Activated CD8-positive, alpha-beta memory T cell treated with anti-CD3 and anti-CD28 coated beads for 4 hours (primary cell): ENCODE data around the gene BEST4.
"Not testable (repeated sequence)": the region's sequence is repeated elsewhere in the genome, so short reads cannot be mapped to it uniquely, and the experiment has no call there.

ENCODE experiments used
- DNase-seq, 2 donors: peaks; one replicate each; pipeline ENCODE4 v3.0.0-alpha.2; 2020; ENCODE audit warnings: low read depth in 2 of 2

BEST4 gene

DNA sequence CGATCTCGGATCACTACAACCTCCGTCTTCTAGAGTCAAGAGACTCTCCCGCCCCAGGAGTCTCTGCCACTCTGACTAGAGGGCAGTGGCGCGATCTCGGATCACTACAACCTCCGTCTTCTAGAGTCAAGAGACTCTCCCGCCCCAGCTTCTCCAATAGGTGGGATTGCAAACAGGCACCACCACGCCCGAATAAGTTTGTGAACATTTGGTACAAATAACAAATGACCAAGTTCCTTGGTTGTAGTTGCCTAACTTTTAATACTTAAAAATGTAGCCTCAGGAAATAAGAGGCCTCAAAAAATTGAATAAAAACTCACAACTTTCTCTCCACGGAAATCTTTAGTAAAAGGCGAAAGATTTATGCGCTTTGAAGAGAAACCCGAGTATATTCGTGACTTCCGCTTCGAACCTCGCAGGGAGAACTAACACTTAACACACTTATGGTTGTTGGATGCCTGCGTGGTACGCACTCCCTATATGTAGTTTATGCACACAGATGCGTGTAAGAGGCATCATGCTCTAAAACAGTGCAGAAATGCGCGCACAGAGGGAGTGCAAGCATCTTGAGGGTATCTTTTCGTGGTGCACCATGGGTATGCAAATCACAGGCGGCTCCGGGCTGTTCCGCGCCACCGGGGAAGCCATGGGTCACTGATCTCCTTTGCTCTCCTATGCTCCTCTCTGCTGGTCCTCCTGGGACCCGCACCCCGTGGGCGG lies 31.8 kb upstream of the BEST4 start:
- peak in 1 of 2 donors; percentile 53 for DNase-seq

DNA sequence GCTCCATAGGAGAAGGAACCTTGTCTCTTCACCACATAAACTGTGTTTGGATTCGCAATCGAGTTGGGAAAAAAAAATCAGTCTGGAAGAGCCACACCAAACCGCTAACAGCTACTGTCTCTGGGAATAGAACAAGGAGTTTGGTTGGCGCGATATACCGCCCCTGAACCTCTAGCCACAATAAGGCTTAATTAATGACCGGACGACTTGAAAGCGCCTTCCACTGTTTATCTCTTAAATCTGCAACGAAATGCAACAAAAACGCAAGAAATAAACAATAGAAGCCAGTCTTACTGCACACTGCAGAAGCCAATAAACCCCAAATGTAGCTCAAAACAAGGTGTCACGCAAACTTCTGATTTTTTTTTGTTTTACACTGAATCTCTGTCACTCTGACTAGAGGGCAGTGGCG lies 31.2 kb upstream of the BEST4 start:
- no peak for DNase-seq

DNA sequence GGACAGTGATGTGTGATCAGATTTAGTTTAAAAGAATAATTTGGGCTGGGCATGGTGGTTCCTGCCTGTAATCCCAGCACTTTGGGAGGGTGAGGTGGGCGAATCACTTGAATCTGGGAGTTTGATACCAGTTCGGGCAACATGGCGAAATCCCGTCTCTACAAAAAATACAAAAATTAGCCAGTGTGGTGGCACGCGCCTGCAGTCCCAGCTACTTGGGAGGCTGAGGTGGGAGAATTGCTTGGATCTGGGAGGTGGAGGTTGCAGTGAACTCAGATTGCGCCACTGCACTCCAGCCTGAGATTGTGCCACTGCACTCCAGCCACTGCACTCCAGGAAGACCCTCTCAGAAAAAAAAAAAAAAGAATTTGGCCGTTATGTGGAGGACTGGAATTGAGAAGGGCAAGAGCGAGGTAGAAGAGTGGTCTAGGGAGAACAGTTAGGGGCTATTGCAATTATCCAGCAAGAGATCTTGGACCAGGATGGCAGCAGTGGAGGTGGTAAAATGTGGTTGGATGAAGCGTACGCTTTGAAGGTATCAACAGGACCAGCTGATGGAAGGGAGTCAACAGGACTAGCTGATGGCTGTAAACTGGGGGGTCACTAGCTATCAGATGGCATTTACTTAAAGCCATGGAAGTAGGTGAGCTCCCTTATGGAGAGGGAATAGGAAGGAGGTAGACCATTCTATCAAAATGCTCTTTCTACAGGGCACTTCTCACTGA lies 30.0 kb upstream of the BEST4 start:
- no peak for DNase-seq

DNA sequence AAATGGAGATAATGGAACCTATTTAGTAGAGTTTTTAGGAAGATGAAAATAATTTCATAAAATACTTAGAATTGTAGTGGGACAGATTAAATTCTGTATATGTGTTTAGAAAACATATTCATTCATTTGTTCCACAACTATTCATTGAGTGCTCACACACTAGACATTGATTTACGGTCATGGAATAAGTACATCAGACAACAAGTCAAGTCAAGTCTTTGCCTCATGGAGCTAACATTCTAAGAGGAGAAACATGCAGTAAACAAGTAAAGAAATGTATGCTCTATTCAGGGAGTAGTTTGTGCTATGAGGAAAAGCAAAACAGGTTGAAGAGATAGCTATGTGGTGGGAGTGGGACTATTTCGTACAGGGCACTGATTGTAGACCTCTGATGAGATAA lies 29.3 kb upstream of the BEST4 start:
- no peak for DNase-seq

DNA sequence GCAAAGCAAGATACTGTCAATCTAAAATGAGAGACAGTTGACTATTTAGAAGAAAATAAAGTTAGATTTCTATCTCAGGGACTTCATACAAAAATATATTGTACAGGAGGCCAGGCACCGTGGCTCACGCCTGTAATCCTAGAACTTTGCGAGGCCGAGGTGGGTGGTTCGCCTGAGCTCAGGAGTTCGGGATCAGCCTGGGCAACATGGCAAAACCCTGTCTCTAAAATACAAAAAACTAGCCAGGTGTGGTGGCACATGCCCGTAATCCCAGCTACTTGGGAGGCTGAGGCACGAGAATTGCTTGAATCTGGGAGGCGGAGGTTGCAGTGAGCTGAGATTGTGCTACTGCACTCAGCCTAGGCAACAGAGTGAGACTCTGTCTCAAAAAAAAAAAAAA lies 28.0 kb upstream of the BEST4 start:
- not testable (repeated sequence) for DNase-seq

DNA sequence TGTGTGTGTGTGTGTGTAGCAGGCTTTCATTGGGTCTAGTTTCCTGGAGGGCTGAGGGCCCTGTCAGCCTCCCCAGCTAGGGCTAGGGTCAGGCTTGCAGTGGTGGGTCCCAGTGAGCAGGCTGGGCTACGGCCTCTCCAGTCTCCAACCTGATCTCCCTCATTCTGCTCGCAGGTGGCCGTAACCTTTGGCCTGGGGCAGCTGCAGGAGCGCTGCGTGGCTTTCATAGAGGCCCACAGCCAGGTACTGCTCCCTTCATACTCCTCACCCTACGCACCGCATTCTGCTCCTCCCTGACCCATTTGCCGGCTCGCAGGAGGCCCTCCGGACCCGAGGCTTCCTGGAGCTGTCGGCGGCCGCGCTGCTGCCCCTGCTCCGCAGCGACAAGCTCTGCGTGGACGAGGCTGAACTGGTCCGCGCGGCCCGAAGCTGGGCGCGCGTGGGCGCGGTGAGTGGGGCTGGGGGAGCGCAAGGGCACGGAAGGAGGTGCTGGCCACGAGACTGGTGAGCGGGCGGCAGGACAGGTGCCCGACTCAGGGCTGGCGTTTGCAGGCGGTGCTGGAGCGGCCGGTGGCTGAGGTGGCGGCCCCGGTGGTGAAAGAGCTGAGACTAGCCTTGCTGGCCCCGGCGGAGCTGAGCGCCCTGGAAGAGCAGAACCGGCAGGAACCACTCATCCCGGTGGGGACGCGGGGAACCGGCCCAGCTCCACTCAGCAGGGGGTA lies 25.0 kb upstream of the BEST4 start:
- no peak for DNase-seq

DNA sequence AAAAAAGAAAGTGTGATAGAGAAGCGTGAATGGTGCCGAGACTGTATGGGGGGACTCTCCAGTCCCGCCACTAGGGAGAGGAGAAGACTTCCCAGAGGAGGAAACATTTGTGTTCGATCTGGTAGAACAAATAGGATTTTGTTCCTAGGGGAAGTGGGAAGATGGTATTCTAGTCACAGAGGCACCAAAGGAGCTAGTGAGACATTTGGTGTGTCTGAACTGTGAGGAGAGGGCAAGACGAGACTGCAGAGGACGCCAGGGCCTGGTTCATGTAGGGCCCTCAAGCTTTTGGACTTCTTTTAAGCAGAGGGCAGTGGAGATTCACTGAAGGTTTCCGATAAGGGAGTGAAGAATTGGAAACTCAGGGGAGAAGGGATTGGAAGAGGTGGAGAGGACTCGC lies 23.3 kb upstream of the BEST4 start:
- no peak for DNase-seq

DNA sequence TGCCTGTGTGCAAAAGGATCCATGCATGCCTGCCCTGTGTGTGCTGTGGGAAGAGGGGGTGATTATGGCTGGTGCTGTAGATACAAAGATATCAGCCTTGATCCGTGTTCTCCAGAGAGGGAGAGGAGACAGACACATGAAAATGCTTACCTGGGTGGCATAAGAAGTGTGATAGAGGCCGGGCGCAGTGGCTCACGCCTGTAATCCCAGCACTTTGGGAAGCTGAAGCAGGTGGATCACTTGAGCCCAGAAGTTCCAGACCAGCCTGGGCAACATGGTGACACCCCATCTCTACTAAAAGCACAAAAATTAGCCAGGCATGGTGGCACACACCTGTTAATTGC lies 22.8 kb upstream of the BEST4 start:
- not testable (repeated sequence) for DNase-seq

DNA sequence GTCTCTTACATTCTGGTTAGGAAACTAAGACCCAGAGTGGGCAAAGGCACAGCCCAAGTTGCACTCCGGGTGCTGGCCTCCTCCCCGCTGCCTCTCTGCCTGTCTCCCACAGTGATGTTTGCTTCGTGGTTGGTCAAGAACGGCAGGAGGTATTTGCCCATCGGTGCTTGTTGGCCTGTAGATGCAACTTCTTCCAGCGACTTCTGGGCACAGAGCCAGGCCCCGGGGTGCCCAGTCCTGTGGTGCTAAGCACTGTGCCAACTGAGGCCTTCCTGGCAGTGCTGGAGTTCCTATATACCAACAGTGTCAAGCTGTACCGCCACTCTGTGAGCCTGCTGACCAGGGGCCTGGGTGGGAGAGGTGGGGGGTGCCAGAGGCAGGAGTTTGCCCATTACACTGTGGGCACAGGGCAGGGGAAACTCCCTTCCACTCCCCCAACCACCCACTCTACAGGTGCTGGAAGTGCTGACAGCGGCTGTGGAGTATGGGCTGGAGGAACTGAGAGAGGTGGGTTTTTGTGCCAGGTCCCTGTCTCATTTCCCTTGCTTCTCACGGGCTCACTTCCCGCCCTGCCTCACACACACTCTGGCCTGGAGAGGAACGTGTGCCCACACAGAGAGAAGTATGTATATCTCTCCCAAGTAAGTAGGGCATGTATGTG lies 22.3 kb upstream of the BEST4 start:
- DNase-seq, result no peak

DNA sequence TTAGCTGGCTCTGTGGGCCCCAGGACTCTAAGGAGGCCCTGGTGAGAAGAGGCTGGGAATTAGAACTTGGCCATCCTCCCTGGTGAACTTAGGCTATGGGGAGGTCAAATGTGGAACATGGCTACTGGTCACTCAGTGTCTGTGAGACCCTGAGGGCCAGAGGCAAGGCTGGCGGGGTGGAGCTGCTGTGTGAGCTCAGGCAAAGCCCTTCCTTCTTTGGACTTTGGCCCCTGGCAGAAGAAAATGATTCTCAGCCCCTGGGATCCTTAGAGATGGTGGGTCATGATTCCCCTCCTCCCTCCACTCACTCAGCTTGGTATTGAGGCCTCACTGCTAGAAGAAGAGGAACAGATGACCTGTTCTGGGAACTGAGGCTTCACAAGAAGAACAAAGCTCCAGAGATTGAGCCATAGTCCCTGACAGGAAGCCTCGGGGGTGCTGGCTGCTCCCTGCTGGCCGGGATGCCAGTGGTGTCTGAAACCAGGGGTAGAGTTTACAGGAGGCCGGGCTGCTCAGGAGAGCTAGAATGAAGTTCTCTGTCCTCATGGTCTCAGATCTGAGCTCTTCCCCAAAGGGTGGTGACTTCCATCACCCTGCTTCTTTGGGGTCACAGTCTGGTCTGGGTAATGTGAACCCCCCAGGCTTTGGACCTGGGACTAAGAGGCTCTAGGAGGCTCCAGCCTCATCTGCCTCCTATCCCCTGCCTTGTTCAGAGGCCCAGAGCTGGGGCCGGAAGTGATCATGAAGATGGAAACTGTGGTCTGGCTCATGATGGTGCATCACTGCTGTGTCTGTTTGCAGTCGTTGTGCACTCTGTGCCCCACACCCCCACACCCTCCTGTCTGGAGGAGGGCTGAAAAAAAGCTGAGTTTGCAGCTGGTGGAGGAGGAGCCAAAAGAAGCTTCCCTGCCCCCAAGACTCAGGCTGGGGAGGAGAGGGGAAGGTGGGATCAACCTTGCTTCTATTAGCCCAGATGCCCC lies 21.3 kb upstream of the BEST4 start:
- DNase-seq, result peak; percentile 78 to 85

DNA sequence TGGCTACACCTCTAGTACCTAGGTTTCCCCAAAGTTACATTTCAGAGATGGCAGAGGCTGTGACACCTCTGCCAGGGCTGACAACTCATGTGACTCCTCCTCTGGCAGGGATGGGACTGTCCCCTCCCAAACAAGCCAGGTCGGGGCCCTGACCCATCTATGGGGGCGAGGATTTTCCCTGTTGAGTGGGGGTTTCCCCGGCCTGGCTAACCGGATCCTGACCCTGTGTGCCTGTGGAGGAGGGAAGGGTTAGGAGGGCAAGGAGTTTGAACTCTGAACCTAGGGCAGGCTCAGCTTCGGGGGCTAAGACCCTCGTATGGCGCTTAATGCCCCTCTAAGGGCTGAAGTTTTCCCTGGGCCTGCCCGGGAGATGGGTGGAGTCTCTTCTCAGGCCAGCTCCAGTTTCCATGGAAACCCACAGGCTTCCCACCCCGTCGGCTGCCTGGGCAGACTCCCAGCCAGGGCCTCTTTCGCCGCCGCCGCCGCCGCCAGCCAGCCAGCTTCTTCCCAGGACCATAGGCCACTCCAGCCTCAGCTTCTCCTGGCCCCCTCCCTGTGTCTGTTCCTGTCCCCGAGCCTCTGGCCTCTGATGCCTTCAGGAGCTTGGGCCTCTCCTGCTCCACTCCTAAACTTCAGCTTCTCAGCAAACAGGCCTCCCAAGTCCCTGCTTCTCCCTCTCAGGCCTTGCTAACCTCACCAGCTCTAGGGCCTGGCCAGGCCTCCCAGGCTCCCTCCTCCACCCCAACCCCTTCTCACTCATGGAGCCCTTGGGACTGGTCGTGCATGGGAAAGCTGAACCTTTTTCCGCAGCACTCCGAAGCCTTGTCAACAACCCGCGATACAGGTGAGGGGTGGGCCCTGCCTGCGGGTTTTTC lies 20.3 kb upstream of the BEST4 start, which contains the start of gene BTBD19:
TSS of gene BTBD19 (plus strand) at position 461 of the 875 bp plus-strand sequence. CDS start at position 759, 298 bp downstream.
- peak in 1 of 2 donors; percentile 68 for DNase-seq

DNA sequence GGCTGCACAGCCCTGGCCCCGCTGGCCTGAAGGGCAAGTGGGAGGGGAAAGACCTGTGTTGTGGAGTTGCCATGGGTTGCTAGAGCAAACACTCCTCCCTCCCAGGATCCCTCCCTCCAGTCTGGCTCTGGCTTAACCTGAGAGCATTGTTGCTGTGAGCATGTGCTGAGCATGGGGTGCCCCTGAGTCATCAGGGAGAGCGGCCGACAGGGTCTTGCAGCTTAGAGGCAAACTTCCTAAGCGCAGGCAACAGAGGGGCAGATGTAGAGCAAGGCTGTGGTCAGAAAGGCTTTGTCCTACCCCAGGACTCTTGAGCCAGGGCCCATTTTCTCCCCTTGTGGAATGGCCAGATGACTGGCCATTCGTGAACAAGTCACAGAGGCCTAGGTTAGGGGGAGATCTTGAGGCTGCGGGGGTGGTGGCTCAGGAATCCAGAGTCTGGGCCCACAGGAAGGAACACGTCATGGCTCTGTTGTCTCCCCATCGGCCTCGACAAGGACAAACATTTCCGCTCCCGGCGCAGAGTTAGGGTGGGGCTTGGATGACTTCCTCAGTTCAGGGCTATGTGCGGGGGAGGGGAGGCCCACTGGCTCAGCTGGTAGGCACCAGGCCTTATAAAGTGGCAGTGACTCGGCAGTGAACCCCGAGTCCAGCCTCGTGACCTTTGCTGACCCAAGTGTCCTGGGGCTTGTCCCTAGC lies 19.5 kb upstream of the BEST4 start:
- peak; percentile 74 to 83 for DNase-seq

DNA sequence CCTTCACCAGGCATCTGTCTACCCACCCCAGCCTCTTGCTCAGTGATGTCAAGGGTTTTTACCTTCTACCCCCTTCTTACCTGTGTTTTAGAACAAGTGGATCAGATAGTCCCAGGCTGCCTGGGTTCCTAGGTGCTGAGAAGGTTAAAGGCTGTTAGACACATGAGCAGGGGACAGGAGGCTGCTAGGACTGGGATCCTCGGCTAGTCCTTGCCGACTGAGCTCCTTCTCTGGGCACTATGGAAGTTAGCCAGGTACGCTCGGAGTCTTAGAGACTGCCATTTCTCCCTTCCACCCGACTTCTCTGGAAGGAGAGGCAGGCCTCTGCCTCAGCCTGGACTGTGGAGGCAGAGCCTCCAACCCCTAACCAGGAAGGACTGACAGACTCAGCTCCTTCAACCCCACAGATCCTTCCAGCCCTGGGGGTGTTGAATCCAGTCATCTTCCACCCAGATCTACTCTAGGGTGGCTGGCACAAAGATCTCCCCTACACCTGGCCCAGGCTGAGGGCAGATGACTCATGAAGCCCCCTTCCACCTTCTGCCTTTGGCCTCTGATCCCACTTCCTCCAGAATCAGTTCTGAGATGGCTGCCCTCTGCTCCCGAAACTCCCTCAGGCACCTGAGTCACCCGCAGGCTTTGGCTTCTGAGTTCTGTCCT lies 18.9 kb upstream of the BEST4 start, which contains the start of gene DYNLT4:
TSS of gene DYNLT4 (minus strand) at position 648 of the 660 bp plus-strand sequence. CDS start 683 bp downstream, outside the sequence.
- DNase-seq, result no peak

DNA sequence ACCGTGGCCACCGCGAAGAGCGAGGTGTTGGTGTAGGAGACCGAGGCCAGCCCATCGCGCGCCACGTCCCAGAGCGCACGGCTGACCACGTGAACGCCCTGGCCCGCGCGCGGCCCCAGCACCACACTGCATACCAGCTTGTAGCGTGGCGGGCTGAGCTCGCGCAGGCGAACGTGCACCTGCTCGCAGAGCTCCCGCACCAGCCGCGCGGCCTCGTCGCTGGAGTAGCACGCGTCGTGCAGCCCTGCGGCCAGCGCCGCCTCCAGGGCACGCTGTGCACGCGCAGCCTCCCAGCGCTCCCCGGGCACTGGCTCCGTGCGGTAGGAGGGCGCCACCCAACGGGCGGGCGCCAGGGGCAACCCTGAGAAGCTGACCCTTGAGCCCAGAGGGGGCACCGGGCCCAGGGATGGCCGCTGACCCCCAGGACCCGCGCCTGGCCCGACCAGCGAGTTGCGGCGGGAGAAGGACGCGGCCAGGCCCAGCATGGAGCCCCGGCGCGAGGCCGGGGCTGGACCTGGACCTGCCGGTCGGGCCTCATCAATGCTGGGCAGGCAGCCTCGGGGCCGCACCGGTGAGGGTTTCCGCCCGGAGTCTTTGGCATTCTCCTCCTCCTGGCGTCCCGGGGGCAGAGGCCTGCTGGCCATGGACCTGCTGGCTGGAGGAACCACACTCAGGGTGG lies 18.2 kb upstream of the BEST4 start:
- no peak for DNase-seq

DNA sequence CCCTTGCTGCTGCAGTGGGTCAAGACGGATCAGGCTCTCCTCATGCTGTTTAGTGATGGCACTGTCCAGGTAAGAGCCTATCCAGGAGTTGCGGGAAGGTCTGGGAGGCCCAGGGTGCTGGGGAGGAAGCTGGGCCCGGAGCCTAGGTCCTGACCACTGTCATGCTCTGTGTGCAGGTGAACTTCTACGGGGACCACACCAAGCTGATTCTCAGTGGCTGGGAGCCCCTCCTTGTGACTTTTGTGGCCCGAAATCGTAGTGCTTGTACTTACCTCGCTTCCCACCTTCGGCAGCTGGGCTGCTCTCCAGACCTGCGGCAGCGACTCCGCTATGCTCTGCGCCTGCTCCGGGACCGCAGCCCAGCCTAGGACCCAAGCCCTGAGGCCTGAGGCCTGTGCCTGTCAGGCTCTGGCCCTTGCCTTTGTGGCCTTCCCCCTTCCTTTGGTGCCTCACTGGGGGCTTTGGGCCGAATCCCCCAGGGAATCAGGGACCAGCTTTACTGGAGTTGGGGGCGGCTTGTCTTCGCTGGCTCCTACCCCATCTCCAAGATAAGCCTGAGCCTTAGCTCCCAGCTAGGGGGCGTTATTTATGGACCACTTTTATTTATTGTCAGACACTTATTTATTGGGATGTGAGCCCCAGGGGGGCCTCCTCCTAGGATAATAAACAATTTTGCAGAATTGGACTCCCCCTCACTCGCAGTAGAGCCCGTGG lies 17.5 kb upstream of the BEST4 start:
- DNase-seq, result no peak

DNA sequence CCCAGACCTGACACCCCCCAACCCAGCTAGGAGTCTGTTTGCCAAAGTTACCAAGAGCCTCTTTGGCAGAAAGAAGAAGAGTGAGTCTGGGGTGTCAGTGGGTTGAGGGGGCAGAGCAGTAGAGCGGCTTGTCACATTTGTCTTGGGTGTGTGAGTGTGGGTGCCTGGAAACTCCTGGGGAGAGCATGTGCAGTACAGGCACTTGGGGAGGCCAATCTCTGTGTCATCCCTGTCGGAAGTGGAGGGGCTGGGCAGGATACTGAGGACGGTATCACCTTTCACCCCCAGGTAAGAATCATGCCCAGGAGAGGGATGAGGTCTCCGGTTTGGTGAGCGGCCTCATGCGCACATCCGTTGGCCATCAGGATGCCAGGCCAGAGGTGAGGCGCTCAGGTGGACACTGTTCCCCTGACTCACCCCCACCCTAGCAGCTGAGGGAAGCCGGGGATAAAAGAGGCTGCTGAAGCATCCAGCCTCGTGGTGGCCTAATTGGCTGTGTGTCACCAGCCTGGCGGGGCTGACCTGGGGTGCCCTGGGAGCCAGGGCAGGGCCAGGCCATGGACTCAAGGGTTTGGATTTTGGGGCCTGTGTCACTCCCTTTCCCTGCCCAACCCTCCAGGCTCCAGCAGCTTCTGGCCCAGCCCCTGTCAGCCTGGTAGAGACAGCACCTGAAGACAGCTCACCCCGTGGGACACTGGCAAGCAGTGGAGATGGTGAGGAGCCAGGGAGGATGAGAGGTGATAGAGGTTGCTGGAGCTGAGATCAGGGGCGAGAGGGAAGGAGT lies 15.5 kb upstream of the BEST4 start:
- DNase-seq, result no peak

DNA sequence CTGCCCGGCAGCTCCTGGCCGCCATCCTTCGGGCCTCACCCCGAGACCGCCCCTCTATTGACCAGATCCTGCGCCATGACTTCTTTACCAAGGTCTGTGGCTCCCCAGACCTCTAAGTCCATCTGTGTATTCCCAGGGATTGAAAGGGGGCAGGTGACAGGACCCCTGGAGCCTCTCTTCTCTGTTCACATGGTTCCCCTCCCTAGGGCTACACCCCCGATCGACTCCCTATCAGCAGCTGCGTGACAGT lies 15.0 kb upstream of the BEST4 start:
- no peak for DNase-seq
